GM18508 (cell line): Measurements from ENCODE around the gene PLXNA4.

Experiments
- ATAC-seq: cut with Tn5 transposase; IDR thresholded peaks from one replicate; pipeline ENCODE4 v1.9.1; 2021; ENCODE audit warnings: moderate number of reproducible peaks; ENCODE audit not compliant: insufficient read depth, unreplicated experiment

The PLXNA4 gene

GRCh38 chr7:132150711-132151110, 425.6 kb downstream of the PLXNA4 start:
- no peak for ATAC-seq

- no peak for ATAC-seq
Observed at GRCh38 chr7:132149436-132150304, 426.6 kb downstream of the PLXNA4 start.

- ATAC-seq: no peak
Observed at GRCh38 chr7:132148876-132149275, 427.4 kb downstream of the PLXNA4 start.

- ATAC-seq: no peak
Observed at GRCh38 chr7:132145466-132145865, 430.8 kb downstream of the PLXNA4 start.

GRCh38 chr7:132145063-132145462, 431.2 kb downstream of the PLXNA4 start:
- no peak for ATAC-seq

- ATAC-seq: no peak
Observed at GRCh38 chr7:132142006-132142405, 434.3 kb downstream of the PLXNA4 start.

GRCh38 chr7:132141109-132141508, 435.2 kb downstream of the PLXNA4 start:
- no peak for ATAC-seq

GRCh38 chr7:132140341-132140740, 435.9 kb downstream of the PLXNA4 start:
- no peak for ATAC-seq

- no peak for ATAC-seq
Observed at GRCh38 chr7:132138817-132139216, 437.5 kb downstream of the PLXNA4 start.

- no peak for ATAC-seq
Observed at GRCh38 chr7:132137681-132138080, 438.6 kb downstream of the PLXNA4 start.

GRCh38 chr7:132135746-132136385, 440.4 kb downstream of the PLXNA4 start:
- ATAC-seq: no peak

GRCh38 chr7:132134814-132135445, 441.3 kb downstream of the PLXNA4 start:
- ATAC-seq: no peak

GRCh38 chr7:132133501-132133900, 442.8 kb downstream of the PLXNA4 start:
- no peak for ATAC-seq

- no peak for ATAC-seq
Observed at GRCh38 chr7:132131196-132131595, 445.1 kb downstream of the PLXNA4 start.

- no peak for ATAC-seq
Observed at GRCh38 chr7:132130497-132130896, 445.8 kb downstream of the PLXNA4 start.

GRCh38 chr7:132125872-132126595, 450.2 kb downstream of the PLXNA4 start:
- no peak for ATAC-seq

GRCh38 chr7:132125096-132125495, 451.2 kb downstream of the PLXNA4 start:
- ATAC-seq: no peak

GRCh38 chr7:132124575-132124974, 451.7 kb downstream of the PLXNA4 start:
- ATAC-seq: no peak

GRCh38 chr7:132123773-132124172, 452.5 kb downstream of the PLXNA4 start:
- ATAC-seq: no peak

- no peak for ATAC-seq
Observed at GRCh38 chr7:132122901-132123300, 453.4 kb downstream of the PLXNA4 start.

- no peak for ATAC-seq
Observed at GRCh38 chr7:132121987-132122386, 454.3 kb downstream of the PLXNA4 start.
